ENCODE data around the gene COL21A1.
A peak's percentile ranks its signal among the peaks of the same experiment; 100 is the strongest.

Gene COL21A1

GRCh38 chr6:56079751-56080540, 167.4 kb downstream of the COL21A1 start:
- no peak for TF ChIP-seq CTCF (IDR thresholded peaks at IDR 0.05; ENCODE audit: control insufficient read depth, insufficient read depth, low read depth, low read length, missing control alignments)
- no peak for DNase-seq (ENCODE audit: low read depth)

GRCh38 chr6:56076033-56076432, 171.3 kb downstream of the COL21A1 start:
- TF ChIP-seq CTCF (IDR thresholded peaks at IDR 0.05; ENCODE audit: control insufficient read depth, insufficient read depth, low read depth, low read length, missing control alignments), result no peak
- no peak for DNase-seq (ENCODE audit: low read depth)
- no peak overlapping the region for H3K4me3 ChIP-seq (ENCODE audit: control insufficient read depth, low read depth, low read length)

More at GRCh38 chr6:56079751-56080540, 167.4 kb downstream of the COL21A1 start:
- H3K4me3 ChIP-seq (ENCODE audit: control insufficient read depth, low read depth, low read length), result no peak overlapping the region

- H3K4me3 ChIP-seq (ENCODE audit: control insufficient read depth, low read depth, low read length), result no peak overlapping the region
- no peak for DNase-seq (ENCODE audit: low read depth)
- TF ChIP-seq CTCF (IDR thresholded peaks at IDR 0.05; ENCODE audit: control insufficient read depth, insufficient read depth, low read depth, low read length, missing control alignments), result no peak
Measured at GRCh38 chr6:56073761-56074160, 173.6 kb downstream of the COL21A1 start.

- no peak for TF ChIP-seq CTCF (IDR thresholded peaks at IDR 0.05; ENCODE audit: control insufficient read depth, insufficient read depth, low read depth, low read length, missing control alignments)
- no peak overlapping the region for H3K4me3 ChIP-seq (ENCODE audit: control insufficient read depth, low read depth, low read length)
- no peak for DNase-seq (ENCODE audit: low read depth)
Measured at GRCh38 chr6:56073315-56073714, 174.1 kb downstream of the COL21A1 start.

- DNase-seq (ENCODE audit: low read depth), result peak; percentile 51
- TF ChIP-seq CTCF (IDR thresholded peaks at IDR 0.05; ENCODE audit: control insufficient read depth, insufficient read depth, low read depth, low read length, missing control alignments), result no peak
Measured at GRCh38 chr6:56072856-56073255, 174.5 kb downstream of the COL21A1 start.

GRCh38 chr6:56065408-56065807, 182.0 kb downstream of the COL21A1 start:
- H3K4me3 ChIP-seq (ENCODE audit: control insufficient read depth, low read depth, low read length), result no peak overlapping the region
- no peak for TF ChIP-seq CTCF (IDR thresholded peaks at IDR 0.05; ENCODE audit: control insufficient read depth, insufficient read depth, low read depth, low read length, missing control alignments)

More at GRCh38 chr6:56072856-56073255, 174.5 kb downstream of the COL21A1 start:
- H3K4me3 ChIP-seq (ENCODE audit: control insufficient read depth, low read depth, low read length), result no peak overlapping the region

More at GRCh38 chr6:56065408-56065807, 182.0 kb downstream of the COL21A1 start:
- DNase-seq (ENCODE audit: low read depth), result no peak

Data from AG09309 (cell line).